IMR-90 (cell line): ENCODE data around the gene NPW. TPM values are rescaled to one million over a fixed set of nuclear protein-coding genes. Genes with fewer than 3 reads are reported as not detected.

Source experiments
- ATAC-seq: fragments of 200-7000 bp; cut with Tn5 transposase; 2 replicates; pipeline ENCODE4 v1.9.1; 2020; ENCODE audit warnings: low read depth, mild to moderate bottlenecking, moderate library complexity
- BruUV-seq: library from RNA; stranded (reverse); fragments of 400-500 nt; replicated peaks from 2 replicates; lab custom pipeline; 2021; lab: Mats Ljungman, UMichigan
- CTCF ChIA-PET: fragments of 300-600 bp; formaldehyde crosslinking; extraction: SDS; loops from one replicate; lab custom pipeline; 2021; ENCODE audit warnings: antibody characterized with exemption; lab: Yijun Ruan, JAX
- POLR2A ChIA-PET: fragments of 300-600 bp; sonication (Branson Sonifier 250); formaldehyde crosslinking; loops from one replicate; lab custom pipeline; 2022; ENCODE audit warnings: antibody characterized with exemption; ENCODE audit not compliant: unreplicated experiment; lab: Charles Lee
- DNase-seq: peaks from one replicate; pipeline ENCODE4 v3.0.0; 2013
- H2AFZ ChIP-seq: replicated peaks from 2 replicates; pipeline ENCODE3; 2013; ENCODE audit warnings: low read length, mild to moderate bottlenecking; ENCODE audit not compliant: poor library complexity
- H2AK5ac ChIP-seq: 2 replicates; pipeline ENCODE4 v1.6.1; 2013; ENCODE audit warnings: low read depth, low read length, inconsistent platforms
- H2AK9ac ChIP-seq: replicated peaks from 2 replicates; pipeline ENCODE3; 2013; ENCODE audit warnings: mild to moderate bottlenecking, low read depth, low read length, moderate library complexity; ENCODE audit not compliant: poor library complexity
- H2BK120ac ChIP-seq: 2 replicates; pipeline ENCODE4 v1.6.1; 2013; ENCODE audit warnings: low read depth, low read length, inconsistent platforms
- H2BK15ac ChIP-seq: 3 replicates; pipeline ENCODE4 v1.6.1; 2013; ENCODE audit warnings: low read depth, low read length, inconsistent platforms
- H2BK20ac ChIP-seq: 2 replicates; pipeline ENCODE4 v1.6.1; 2013; ENCODE audit warnings: low read depth, mild to moderate bottlenecking, inconsistent platforms, low read length, moderate library complexity
- H2BK5ac ChIP-seq: 2 replicates; pipeline ENCODE4 v1.6.1; 2013; ENCODE audit warnings: mild to moderate bottlenecking, low read depth, low read length, inconsistent platforms; ENCODE audit not compliant: poor library complexity, severe bottlenecking
- H3K14ac ChIP-seq: replicated peaks from 2 replicates; pipeline ENCODE4 v1.6.1; 2013; ENCODE audit warnings: low read depth, low read length, inconsistent platforms
- H3K18ac ChIP-seq: 2 replicates; pipeline ENCODE4 v1.6.1; 2013; ENCODE audit warnings: low read depth, low read length, control low read depth
- H3K23ac ChIP-seq: 2 replicates; pipeline ENCODE4 v1.6.1; 2013; ENCODE audit warnings: low read depth, low read length, inconsistent platforms
- H3K27ac ChIP-seq: 2 replicates; pipeline ENCODE4 v1.5.1; 2013; ENCODE audit warnings: mild to moderate bottlenecking, control low read depth, low read length; ENCODE audit not compliant: insufficient read depth
- H3K27me3 ChIP-seq: 2 replicates; pipeline ENCODE4 v1.6.1; 2013; ENCODE audit warnings: low read length; ENCODE audit not compliant: control insufficient read depth, insufficient read depth
- H3K36me3 ChIP-seq: 2 replicates; pipeline ENCODE4 v1.6.1; 2013; ENCODE audit warnings: low read length, mixed read lengths; ENCODE audit not compliant: control insufficient read depth, insufficient read depth
- H3K4ac ChIP-seq: 2 replicates; pipeline ENCODE4 v1.6.1; 2013; ENCODE audit warnings: low read depth, low read length, inconsistent platforms
- H3K4me1 ChIP-seq: 2 replicates; pipeline ENCODE4 v1.6.1; 2013; ENCODE audit warnings: low read length, mixed read lengths; ENCODE audit not compliant: control insufficient read depth, insufficient read depth
- H3K4me2 ChIP-seq: 2 replicates; pipeline ENCODE4 v1.6.1; 2013; ENCODE audit warnings: low read depth, mild to moderate bottlenecking, control low read depth, low read length, moderate library complexity
- H3K4me3 ChIP-seq: 2 replicates; pipeline ENCODE4 v1.5.1; 2013; ENCODE audit warnings: low read depth, mild to moderate bottlenecking, control low read depth, low read length, moderate library complexity; ENCODE audit not compliant: insufficient read depth
- H3K56ac ChIP-seq: 2 replicates; pipeline ENCODE4 v1.6.1; 2013; ENCODE audit warnings: low read length, inconsistent platforms; ENCODE audit not compliant: insufficient read depth; ENCODE audit errors: extremely low read depth
- H3K79me1 ChIP-seq, 2 experiments: 2 replicates each; pipeline ENCODE4 v1.6.1; 2013; ENCODE audit warnings: low read length in 2 of 2, inconsistent platforms in 1 of 2, low read depth in 1 of 2
- H3K9ac ChIP-seq: 2 replicates; pipeline ENCODE4 v1.6.1; 2013; ENCODE audit warnings: low read depth, low read length, control low read depth
- H3K9me1 ChIP-seq: 2 replicates; pipeline ENCODE4 v1.6.1; 2013; ENCODE audit warnings: low read length, inconsistent platforms; ENCODE audit not compliant: insufficient read depth
- H3K9me3 ChIP-seq: 2 replicates; pipeline ENCODE4 v1.6.1; 2013; ENCODE audit warnings: low read length; ENCODE audit not compliant: control insufficient read depth, insufficient read depth
- H4K20me1 ChIP-seq: 2 replicates; pipeline ENCODE4 v1.6.1; 2013; ENCODE audit warnings: low read length, inconsistent platforms; ENCODE audit not compliant: insufficient read depth
- H4K5ac ChIP-seq: 2 replicates; pipeline ENCODE4 v1.6.1; 2013; ENCODE audit warnings: mild to moderate bottlenecking, low read depth, low read length, control low read depth
- H4K8ac ChIP-seq, 2 experiments: 2 replicates each; pipeline ENCODE4 v1.6.1; 2013; ENCODE audit warnings: low read depth in 2 of 2, low read length in 2 of 2, control low read depth in 1 of 2, inconsistent platforms in 1 of 2
- H4K91ac ChIP-seq: 2 replicates; pipeline ENCODE4 v1.6.1; 2013; ENCODE audit warnings: low read depth, low read length, inconsistent platforms; ENCODE audit not compliant: insufficient read depth
- BHLHE40 ChIP-seq: fragments of 150-350 bp; IDR thresholded peaks from 2 replicates; pipeline ENCODE4 v1.6.1; 2016; ENCODE audit warnings: mild to moderate bottlenecking, low read depth, low read length
- CEBPB ChIP-seq: IDR thresholded peaks from 2 replicates; pipeline ENCODE4 v1.6.1; 2012; ENCODE audit warnings: low read depth, low read length, improper control_type of control experiment
- CHD1 ChIP-seq: IDR thresholded peaks from 2 replicates; pipeline ENCODE4 v1.6.1; 2012; ENCODE audit warnings: low read depth, low read length, improper control_type of control experiment
- FOS ChIP-seq: fragments of 150-350 bp; IDR thresholded peaks from 2 replicates; pipeline ENCODE4 v1.6.1; 2016; ENCODE audit warnings: low read depth, low read length
- MAFK ChIP-seq: IDR thresholded peaks from 2 replicates; pipeline ENCODE4 v1.6.1; 2012; ENCODE audit warnings: low read depth, low read length, improper control_type of control experiment
- MAZ ChIP-seq: IDR thresholded peaks from 2 replicates; pipeline ENCODE4 v1.6.1; 2012; ENCODE audit warnings: low read depth, mild to moderate bottlenecking, low read length, improper control_type of control experiment, moderate library complexity, borderline replicate concordance
- MXI1 ChIP-seq: IDR thresholded peaks from 2 replicates; pipeline ENCODE4 v1.6.1; 2012; ENCODE audit warnings: low read depth, mild to moderate bottlenecking, low read length, moderate library complexity, borderline replicate concordance
- NFE2L2 ChIP-seq: fragments of 150-350 bp; IDR thresholded peaks from 2 replicates; pipeline ENCODE4 v1.6.1; 2016; ENCODE audit warnings: low read depth, mild to moderate bottlenecking, low read length
- POLR2A ChIP-seq: IDR thresholded peaks from 2 replicates; pipeline ENCODE4 v1.6.1; 2012; ENCODE audit warnings: mild to moderate bottlenecking, low read depth, low read length
- RAD21 ChIP-seq: IDR thresholded peaks from 2 replicates; pipeline ENCODE4 v1.6.1; 2012; ENCODE audit warnings: low read length, improper control_type of control experiment
- RCOR1 ChIP-seq: IDR thresholded peaks from 2 replicates; pipeline ENCODE4 v1.6.1; 2012; ENCODE audit warnings: mild to moderate bottlenecking, low read length, improper control_type of control experiment; ENCODE audit not compliant: insufficient replicate concordance
- SMC3 ChIP-seq: fragments of 150-350 bp; IDR thresholded peaks from 2 replicates; pipeline ENCODE4 v1.6.1; 2016; ENCODE audit warnings: low read depth, mild to moderate bottlenecking, antibody characterized with exemption, low read length, moderate library complexity
- WGBS, 2 experiments: methylation state at CpG; one replicate each; pipeline versions ENCODE4 v1.1.5 to v1.1.7; 2013; ENCODE audit warnings: missing lambda C conversion rate in 2 of 2; ENCODE audit not compliant: insufficient read length in 1 of 2; ENCODE audit errors: extremely low coverage in 2 of 2; 5-methylcytosine and 5-hydroxymethylcytosine counted together
- dilution Hi-C: fragments of 300-500 bp; cut with HindIII; formaldehyde crosslinking; loops from one replicate; pipeline ENCODE4 v1.14.3; 2018; ENCODE audit warnings: low sequenced_read_pairs; ENCODE audit not compliant: unreplicated experiment
- in situ Hi-C: fragments of 300-500 bp; cut with MboI; formaldehyde crosslinking; loops from 3 replicates; pipeline ENCODE4 v1.14.3; 2019; ENCODE audit warnings: low sequenced_read_pairs, inconsistent platforms, mixed read lengths
- intact Hi-C: fragments of 100-400 bp; cut with micrococcal nuclease; formaldehyde crosslinking; loops from 2 replicates; pipeline ENCODE4 v1.10.0; 2022
- polyA plus RNA-seq, 3 experiments: library from polyadenylated mRNA; depleted of rRNA; stranded (reverse); fragments of >200 nt; gene quantifications; 2 replicates each; pipeline ENCODE4 v1.2.3, GENCODE V29; 2012; ENCODE audit warnings: low replicate concordance in 1 of 3
- total RNA-seq: library from RNA; depleted of rRNA; stranded (reverse); fragments of >200 nt; gene quantifications from 2 replicates; pipeline ENCODE4 v1.2.3, GENCODE V29; 2012
- TF ChIP-seq, protein P1 (sequence below): fragments of 150-350 bp; IDR thresholded peaks from 2 replicates; pipeline ENCODE4 v1.6.1; 2017; ENCODE audit warnings: mild to moderate bottlenecking, antibody characterized with exemption, low read length, low read depth
- TF ChIP-seq, protein P2 (sequence below): conservative IDR thresholded peaks from 2 replicates; pipeline ENCODE4 v1.5.1; 2012; ENCODE audit warnings: mild to moderate bottlenecking, low read depth, low read length, improper control_type of control experiment
- TF ChIP-seq, protein P3 (sequence below): fragments of 150-350 bp; IDR thresholded peaks from 2 replicates; pipeline ENCODE4 v1.6.1; 2016; ENCODE audit warnings: low read depth, mild to moderate bottlenecking, low read length, moderate library complexity, borderline replicate concordance

The NPW gene
- total and polyA plus RNA-seq, 2 of the 4 experiments (the other 2 are of a cell fraction) = 0.18 to 2.0 TPM

DNA sequence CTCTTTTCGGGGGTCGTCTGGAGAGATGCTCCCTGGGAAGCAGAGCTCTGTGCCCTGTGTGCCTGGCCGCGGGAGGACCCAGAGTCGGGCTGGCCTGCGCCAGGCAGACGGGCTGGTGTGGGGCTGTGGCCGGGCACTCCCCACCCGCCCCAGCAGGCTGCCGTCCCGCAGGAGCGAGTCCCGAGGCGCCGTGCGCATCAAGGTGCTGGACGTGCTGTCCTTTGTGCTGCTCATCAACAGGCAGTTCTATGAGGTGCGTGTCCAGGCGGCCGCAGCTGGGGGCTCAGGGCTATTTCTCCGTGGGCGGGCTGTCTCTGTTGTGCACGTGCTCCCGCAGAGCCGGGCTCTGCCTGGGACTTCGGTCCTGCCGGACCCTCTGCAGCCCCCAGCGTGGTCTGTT lies 43.2 kb downstream of the NPW start:
- no TSS peak for BruUV-seq
- no peak overlapping the region for H4K91ac ChIP-seq
- no peak overlapping the region for H3K23ac ChIP-seq
- ATAC-seq (no peak), DNase-seq (no peak)
- H3K56ac ChIP-seq = no peak overlapping the region
- no peak overlapping the region for H2AK5ac ChIP-seq
- no peaks in the 10 kb centered on the region; the same call in 1 of the 2 replicates for H4K20me1 ChIP-seq
- peaks cover 0 to 9% of the 10 kb centered on the region in 2 experiments; a peak in 1 of 4 replicates for H3K79me1 ChIP-seq
- H3K4me1 ChIP-seq = no peaks in the 10 kb centered on the region
- H2BK20ac ChIP-seq = no peak overlapping the region
- TF ChIP-seq MXI1 (no peak), RCOR1 (no peak), FOS (no peak), CHD1 (no peak), RAD21 (no peak), CEBPB (no peak), NFE2L2 (no peak), POLR2A (no peak), MAFK (no peak), SMC3 (no peak), MAZ (no peak), BHLHE40 (no peak)
- TF ChIP-seq, protein P1, sequence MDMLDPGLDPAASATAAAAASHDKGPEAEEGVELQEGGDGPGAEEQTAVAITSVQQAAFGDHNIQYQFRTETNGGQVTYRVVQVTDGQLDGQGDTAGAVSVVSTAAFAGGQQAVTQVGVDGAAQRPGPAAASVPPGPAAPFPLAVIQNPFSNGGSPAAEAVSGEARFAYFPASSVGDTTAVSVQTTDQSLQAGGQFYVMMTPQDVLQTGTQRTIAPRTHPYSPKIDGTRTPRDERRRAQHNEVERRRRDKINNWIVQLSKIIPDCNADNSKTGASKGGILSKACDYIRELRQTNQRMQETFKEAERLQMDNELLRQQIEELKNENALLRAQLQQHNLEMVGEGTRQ = no peak
- TF ChIP-seq, protein P2, sequence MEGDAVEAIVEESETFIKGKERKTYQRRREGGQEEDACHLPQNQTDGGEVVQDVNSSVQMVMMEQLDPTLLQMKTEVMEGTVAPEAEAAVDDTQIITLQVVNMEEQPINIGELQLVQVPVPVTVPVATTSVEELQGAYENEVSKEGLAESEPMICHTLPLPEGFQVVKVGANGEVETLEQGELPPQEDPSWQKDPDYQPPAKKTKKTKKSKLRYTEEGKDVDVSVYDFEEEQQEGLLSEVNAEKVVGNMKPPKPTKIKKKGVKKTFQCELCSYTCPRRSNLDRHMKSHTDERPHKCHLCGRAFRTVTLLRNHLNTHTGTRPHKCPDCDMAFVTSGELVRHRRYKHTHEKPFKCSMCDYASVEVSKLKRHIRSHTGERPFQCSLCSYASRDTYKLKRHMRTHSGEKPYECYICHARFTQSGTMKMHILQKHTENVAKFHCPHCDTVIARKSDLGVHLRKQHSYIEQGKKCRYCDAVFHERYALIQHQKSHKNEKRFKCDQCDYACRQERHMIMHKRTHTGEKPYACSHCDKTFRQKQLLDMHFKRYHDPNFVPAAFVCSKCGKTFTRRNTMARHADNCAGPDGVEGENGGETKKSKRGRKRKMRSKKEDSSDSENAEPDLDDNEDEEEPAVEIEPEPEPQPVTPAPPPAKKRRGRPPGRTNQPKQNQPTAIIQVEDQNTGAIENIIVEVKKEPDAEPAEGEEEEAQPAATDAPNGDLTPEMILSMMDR = no peak
- TF ChIP-seq, protein P3, sequence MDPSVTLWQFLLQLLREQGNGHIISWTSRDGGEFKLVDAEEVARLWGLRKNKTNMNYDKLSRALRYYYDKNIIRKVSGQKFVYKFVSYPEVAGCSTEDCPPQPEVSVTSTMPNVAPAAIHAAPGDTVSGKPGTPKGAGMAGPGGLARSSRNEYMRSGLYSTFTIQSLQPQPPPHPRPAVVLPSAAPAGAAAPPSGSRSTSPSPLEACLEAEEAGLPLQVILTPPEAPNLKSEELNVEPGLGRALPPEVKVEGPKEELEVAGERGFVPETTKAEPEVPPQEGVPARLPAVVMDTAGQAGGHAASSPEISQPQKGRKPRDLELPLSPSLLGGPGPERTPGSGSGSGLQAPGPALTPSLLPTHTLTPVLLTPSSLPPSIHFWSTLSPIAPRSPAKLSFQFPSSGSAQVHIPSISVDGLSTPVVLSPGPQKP = no peak
- H3K14ac ChIP-seq = no peak overlapping the region
- no peak overlapping the region for H4K8ac ChIP-seq
- dilution Hi-C loops = no loop called here
- WGBS, 2 experiments = 95% methylated on average over 12 of the region's 28 CpGs; no CpG with 5 or more reads in 1 of the 2 experiments
- H3K4me2 ChIP-seq = no peak overlapping the region
- H3K9me1 ChIP-seq = 0 out of 2 replicates have a peak, but pooled peaks cover 5% of the 10 kb centered on the region
- no peak overlapping the region for H3K4ac ChIP-seq
- H3K4me3 ChIP-seq = no peak overlapping the region
- no peaks in the 10 kb centered on the region for H3K27me3 ChIP-seq
- no peak overlapping the region for H3K9ac ChIP-seq
- H2BK15ac ChIP-seq = no peak overlapping the region
- CTCF ChIA-PET = no interaction called here
- H3K9me3 ChIP-seq = no peaks in the 10 kb centered on the region
- no peak overlapping the region for H2AFZ ChIP-seq
- intact Hi-C loops = no loop called here
- no peak overlapping the region for H4K5ac ChIP-seq
- H3K18ac ChIP-seq = no peak overlapping the region
- no peak overlapping the region for H3K27ac ChIP-seq
- POLR2A ChIA-PET = no interaction called here
- H3K36me3 ChIP-seq = peaks cover 64% of the 10 kb centered on the region
- H2AK9ac ChIP-seq = no peak overlapping the region
- in situ Hi-C loops = no loop called here
- no peak overlapping the region for H2BK120ac ChIP-seq
- no peak overlapping the region for H2BK5ac ChIP-seq
